HCT116 (cell line): ENCODE measurements around the gene ZNF593. TPM values are rescaled to one million over a fixed set of nuclear protein-coding genes. Genes with fewer than 3 reads are reported as not detected.

Experiments used
- ATAC-seq: fragments of 200-7000 bp; cut with Tn5 transposase; 2 replicates; pipeline ENCODE4 v1.9.1; 2020; ENCODE audit warnings: mild to moderate bottlenecking, moderate library complexity
- BruUV-seq: library from RNA; stranded (reverse); fragments of 400-500 nt; replicated peaks from 2 replicates; lab custom pipeline; 2021; lab: Mats Ljungman, UMichigan
- CTCF ChIA-PET: fragments of 300-600 bp; sonication (Branson Sonifier 250); formaldehyde crosslinking; loops from one replicate; lab custom pipeline; 2021; ENCODE audit warnings: antibody characterized with exemption; lab: Charles Lee
- POLR2A ChIA-PET: fragments of 300-600, 350-600 bp; sonication (Branson Sonifier 250); formaldehyde crosslinking; loops from one replicate; lab custom pipeline; 2021; ENCODE audit warnings: antibody characterized with exemption; lab: Charles Lee
- RAD21 ChIA-PET, 2 experiments: fragments of 300-600 bp; sonication (Branson Sonifier 250); formaldehyde crosslinking; loops; one replicate each; lab custom pipeline; 2023; ENCODE audit warnings: low total read pairs in 2 of 2; ENCODE audit not compliant: uncharacterized antibody in 2 of 2, unreplicated experiment in 2 of 2, low non-redundant PET in 1 of 2; lab: Charles Lee
- DNase-seq: peaks from one replicate; pipeline ENCODE4 v3.0.0-alpha.2; 2010; ENCODE audit warnings: low read depth, low spot score
- H2AFZ ChIP-seq: fragments of 200-600 bp; shearing (Covaris generic), sonication (generic); 2 replicates; pipeline ENCODE4 v1.6.1; 2017; ENCODE audit warnings: low read depth, mixed run types, mixed read lengths, antibody characterized with exemption, low read length; ENCODE audit not compliant: poor library complexity, severe bottlenecking
- H3K27ac ChIP-seq: 2 replicates; pipeline ENCODE4 v1.5.1; 2012; ENCODE audit warnings: low read depth, low read length
- H3K27me3 ChIP-seq: fragments of 200-600 bp; sonication (generic); 2 replicates; pipeline ENCODE4 v1.6.1; 2016; ENCODE audit warnings: mixed run types, low read length, mixed read lengths; ENCODE audit not compliant: insufficient read depth
- H3K36me3 ChIP-seq, 2 experiments: fragments of 200-500 bp in 1 of 2; fragments of 200-600 bp in 1 of 2; sonication (Bioruptor generic) in 1 of 2; sonication (generic) in 1 of 2; 2 replicates each; pipeline versions ENCODE4 v1.5.1 to v1.6.1; 2014 to 2016; ENCODE audit warnings: low read length in 2 of 2, inconsistent platforms in 1 of 2, mixed read lengths in 1 of 2, mixed run types in 1 of 2; ENCODE audit not compliant: insufficient read depth in 2 of 2, control insufficient read depth in 1 of 2
- H3K4me1 ChIP-seq, 2 experiments: fragments of 200-600 bp in 1 of 2; sonication (generic) in 1 of 2; 2 replicates each; pipeline versions ENCODE4 v1.5.1 to v1.6.1; 2012 to 2017; ENCODE audit warnings: low read length in 2 of 2, inconsistent platforms in 1 of 2, mild to moderate bottlenecking in 1 of 2, mixed read lengths in 1 of 2, mixed run types in 1 of 2, moderate library complexity in 1 of 2; ENCODE audit not compliant: insufficient read depth in 2 of 2, control insufficient read depth in 1 of 2
- H3K4me2 ChIP-seq: fragments of 200-600 bp; sonication (generic); 2 replicates; pipeline ENCODE4 v1.6.1; 2017; ENCODE audit warnings: mixed run types, low read length, mixed read lengths
- H3K4me3 ChIP-seq, 2 experiments: fragments of 200-600 bp in 1 of 2; sonication (generic) in 1 of 2; replicated peaks in 1 of 2; 2 replicates each; pipeline ENCODE4 v1.5.1; 2011 to 2016; ENCODE audit warnings: low read length in 2 of 2, control low read depth in 1 of 2, low read depth in 1 of 2, mild to moderate bottlenecking in 1 of 2, mixed read lengths in 1 of 2, mixed run types in 1 of 2
- H3K79me2 ChIP-seq: fragments of 200-600 bp; sonication (generic); 2 replicates; pipeline ENCODE4 v1.6.1; 2017; ENCODE audit warnings: mild to moderate bottlenecking, mixed run types, low read length, moderate library complexity, mixed read lengths; ENCODE audit not compliant: insufficient read depth
- H3K9ac ChIP-seq: fragments of 200-600 bp; sonication (generic); 2 replicates; pipeline ENCODE4 v1.6.1; 2016; ENCODE audit warnings: low read length, mixed read lengths
- H3K9me2 ChIP-seq: fragments of 200-600 bp; sonication (generic), shearing (Covaris generic); 2 replicates; pipeline ENCODE4 v1.6.1; 2017; ENCODE audit warnings: mixed run types, mild to moderate bottlenecking, moderate library complexity; ENCODE audit not compliant: insufficient read depth
- H3K9me3 ChIP-seq, 2 experiments: fragments of 200-500 bp in 1 of 2; fragments of 200-600 bp in 1 of 2; sonication (Bioruptor generic) in 1 of 2; sonication (generic) in 1 of 2; 2 replicates each; pipeline ENCODE4 v1.6.1; 2014 to 2017; ENCODE audit warnings: low read length in 2 of 2, mixed read lengths in 2 of 2, inconsistent platforms in 1 of 2, low read depth in 1 of 2, mild to moderate bottlenecking in 1 of 2, mixed run types in 1 of 2, moderate library complexity in 1 of 2; ENCODE audit not compliant: control insufficient read depth in 1 of 2, insufficient read depth in 1 of 2
- H4K20me1 ChIP-seq: fragments of 200-600 bp; sonication (generic), shearing (Covaris generic); 2 replicates; pipeline ENCODE4 v1.6.1; 2017; ENCODE audit warnings: mixed run types, mild to moderate bottlenecking, moderate library complexity; ENCODE audit not compliant: insufficient read depth
- ATF3 ChIP-seq: IDR thresholded peaks from 2 replicates; pipeline ENCODE4 v1.6.1; 2012
- CBX3 ChIP-seq: IDR thresholded peaks from 2 replicates; pipeline ENCODE4 v1.6.1; 2012; ENCODE audit warnings: low read depth
- CEBPB ChIP-seq: IDR thresholded peaks from 2 replicates; pipeline ENCODE4 v1.6.1; 2012; ENCODE audit warnings: low read depth
- CTCF ChIP-seq, 3 experiments: fragments of 200-600 bp in 1 of 3; sonication (generic) in 1 of 3; IDR thresholded peaks in 2 of 3; conservative IDR thresholded peaks in 1 of 3; 2 replicates each; pipeline ENCODE4 v1.5.1; 2012 to 2017; ENCODE audit warnings: low read depth in 2 of 3, low read length in 2 of 3, antibody characterized with exemption in 1 of 3, borderline replicate concordance in 1 of 3, control low read depth in 1 of 3, mild to moderate bottlenecking in 1 of 3, mixed read lengths in 1 of 3, mixed run types in 1 of 3, moderate library complexity in 1 of 3; ENCODE audit not compliant: insufficient read depth in 1 of 3
- EGR1 ChIP-seq: IDR thresholded peaks from 2 replicates; pipeline ENCODE4 v1.6.1; 2012; ENCODE audit warnings: low read depth
- EZH2 ChIP-seq: fragments of 200-600 bp; sonication (generic); IDR thresholded peaks from 2 replicates; pipeline ENCODE4 v1.6.1; 2017; ENCODE audit warnings: antibody characterized with exemption, mixed run types
- EZH2phosphoT487 ChIP-seq: fragments of 200-600 bp; IDR thresholded peaks from 2 replicates; pipeline ENCODE4 v1.6.1; 2018; ENCODE audit warnings: antibody characterized with exemption, borderline replicate concordance
- FOSL1 ChIP-seq: IDR thresholded peaks from 2 replicates; pipeline ENCODE4 v1.6.1; 2012; ENCODE audit warnings: low read depth
- JUND ChIP-seq: IDR thresholded peaks from 2 replicates; pipeline ENCODE4 v1.6.1; 2012
- MAX ChIP-seq: IDR thresholded peaks from 2 replicates; pipeline ENCODE4 v1.6.1; 2012
- POLR2A ChIP-seq: IDR thresholded peaks from 2 replicates; pipeline ENCODE4 v1.7.0; 2011; ENCODE audit warnings: borderline replicate concordance; ENCODE audit not compliant: insufficient read depth, insufficient read length; ENCODE audit errors: extremely low read depth
- POLR2AphosphoS5 ChIP-seq: IDR thresholded peaks from 2 replicates; pipeline ENCODE4 v1.6.1; 2011; ENCODE audit warnings: mild to moderate bottlenecking, low read depth, low read length, moderate library complexity
- RAD21 ChIP-seq: IDR thresholded peaks from 2 replicates; pipeline ENCODE4 v1.6.1; 2012; ENCODE audit warnings: low read depth, mild to moderate bottlenecking
- REST ChIP-seq: IDR thresholded peaks from 2 replicates; pipeline ENCODE4 v1.6.1; 2012; ENCODE audit warnings: low read depth
- SIN3A ChIP-seq: IDR thresholded peaks from 2 replicates; pipeline ENCODE4 v1.6.1; 2012; ENCODE audit warnings: low read depth
- SP1 ChIP-seq: IDR thresholded peaks from 2 replicates; pipeline ENCODE4 v1.6.1; 2012; ENCODE audit warnings: low read depth
- SRF ChIP-seq: IDR thresholded peaks from 2 replicates; pipeline ENCODE4 v1.6.1; 2012; ENCODE audit warnings: low read depth
- TCF7L2 ChIP-seq: IDR thresholded peaks from 2 replicates; pipeline ENCODE4 v1.7.0; 2011; ENCODE audit warnings: borderline replicate concordance, inconsistent platforms; ENCODE audit not compliant: insufficient read depth, insufficient read length; ENCODE audit errors: extremely low read depth
- intact Hi-C: fragments of 100-400 bp; cut with micrococcal nuclease; formaldehyde crosslinking; loops from 2 replicates; pipeline ENCODE4 v1.10.0; 2022
- total RNA-seq: library from RNA; stranded (reverse); gene quantifications from one replicate; pipeline ENCODE4 v1.2.1, GENCODE V29; 2021; ENCODE audit not compliant: unreplicated experiment

Gene ZNF593
- total RNA-seq, 1 experiment from 2014 or later, result 62.4 TPM

- Histone ChIP-seq H3K27ac (no peak overlapping the region), H3K9ac (no peak overlapping the region), H3K36me3 (no peaks in the 10 kb centered on the region), H3K27me3 (no peaks in the 10 kb centered on the region), H3K9me2 (no peaks in the 10 kb centered on the region), H3K4me1 (peaks cover 2 to 4% of the 10 kb centered on the region in 2 experiments; a peak in 1 of 4 replicates), H2AFZ (no peak overlapping the region), H3K4me2 (no peak overlapping the region), H4K20me1 (no peaks in the 10 kb centered on the region)
- intact Hi-C loops, result no loop called here
- RAD21 ChIA-PET, result no interaction called here
- BruUV-seq, result no TSS peak
- DNase-seq (no peak), ATAC-seq (no peak)
- POLR2A ChIA-PET, result no interaction called here
- no peak for TF ChIP-seq CEBPB
- TF ChIP-seq JUND, result no peak
- no peak for TF ChIP-seq CTCF (IDR thresholded peaks at IDR 0.05 in 2 of 3, conservative IDR thresholded peaks at IDR 0.05 in 1 of 3; ENCODE audit: borderline replicate concordance in 1 of 3, insufficient read depth in 1 of 3, low read depth in 2 of 3, low read length in 2 of 3)
- no peak for TF ChIP-seq ATF3
- TF ChIP-seq POLR2AphosphoS5, result no peak
- TF ChIP-seq TCF7L2, result no peak
- no peak for TF ChIP-seq POLR2A
- no peak for TF ChIP-seq EZH2phosphoT487
- TF ChIP-seq SIN3A, result no peak
- TF ChIP-seq EGR1, result no peak
- TF ChIP-seq EZH2, result no peak
- TF ChIP-seq SRF, result no peak
- TF ChIP-seq FOSL1, result no peak
- no peak for TF ChIP-seq MAX
- TF ChIP-seq REST, result no peak
- no peak for TF ChIP-seq RAD21
- TF ChIP-seq SP1, result no peak
- no peak for TF ChIP-seq CBX3
- TF ChIP-seq, all 23 proteins: peak for 0
- H3K9me3 ChIP-seq, result no peaks in the 10 kb centered on the region
- CTCF ChIA-PET, result no interaction called here
- H3K4me3 ChIP-seq, result no peak overlapping the region
- H3K79me2 ChIP-seq, result no peaks in the 10 kb centered on the region
Measured at GRCh38 chr1:26200413-26200812, 30.7 kb downstream of the ZNF593 start.
